Peyer's patch (tissue), 4 donors: ENCODE measurements around the gene IMP4.
A peak's percentile ranks its signal among the peaks of the same experiment; 100 is the strongest.

Experiments
- CTCF ChIP-seq, 6 experiments: fragments of 450-650 bp in 4 of 6; fragments of 200-600 bp in 2 of 6; sonication (generic) in 1 of 6; IDR thresholded peaks; one replicate each; pipeline ENCODE4 v1.5.1; 2017 to 2019; ENCODE audit warnings: antibody characterized with exemption in 6 of 6, mild to moderate bottlenecking in 3 of 6, moderate library complexity in 1 of 6
- POLR2A ChIP-seq, 2 donors: fragments of 450-650 bp; IDR thresholded peaks; one replicate each; pipeline ENCODE4 v1.5.1; 2017; ENCODE audit warnings: antibody characterized with exemption in 2 of 2, mild to moderate bottlenecking in 2 of 2, moderate library complexity in 2 of 2

DNA sequence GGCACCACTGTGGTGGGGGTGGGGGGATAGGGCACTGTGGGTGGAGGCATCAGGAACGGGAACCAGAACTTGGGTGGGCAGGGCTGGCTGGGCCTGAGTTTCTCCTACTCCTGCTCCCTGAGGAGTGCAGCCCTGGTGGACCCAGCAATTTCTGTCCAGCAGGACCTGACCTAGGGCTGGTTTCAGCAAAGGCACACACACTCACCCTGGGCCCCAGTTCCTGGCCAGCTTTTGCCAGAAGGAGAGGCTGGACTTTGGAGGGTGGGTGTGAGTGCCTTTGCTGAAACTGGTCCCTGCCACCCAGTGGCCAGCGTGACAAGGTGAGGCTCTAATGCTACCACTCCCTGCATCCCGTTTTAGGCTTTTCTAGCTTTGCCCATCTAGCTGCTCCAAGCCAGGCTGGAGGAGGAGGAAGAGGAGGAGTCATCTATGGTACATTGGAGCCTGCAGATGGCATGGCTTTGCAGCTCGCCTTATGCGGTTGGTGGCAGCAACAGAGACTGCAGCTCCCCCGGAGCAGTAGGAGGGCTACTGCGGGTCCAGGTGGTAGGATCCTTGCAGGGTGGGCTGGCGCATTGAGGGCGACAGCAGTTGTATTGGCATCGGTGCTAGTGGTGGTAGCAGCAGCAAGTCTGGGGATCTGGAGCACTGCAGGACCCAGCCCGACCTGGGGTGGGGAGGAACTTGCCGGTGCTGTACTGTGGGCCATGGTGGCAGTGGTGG is 40.4 kb upstream of the IMP4 start:
- TF ChIP-seq CTCF (IDR thresholded peaks at IDR 0.05) (peak in 2 of 6 experiments; percentile 10 to 22), POLR2A (IDR thresholded peaks at IDR 0.05) (no peak)
